Measurements from ENCODE around the gene UBA52.
"Not testable (repeated sequence)": the region's sequence is repeated elsewhere in the genome, so short reads cannot be mapped to it uniquely, and the experiment has no call there.

UBA52 gene

DNA sequence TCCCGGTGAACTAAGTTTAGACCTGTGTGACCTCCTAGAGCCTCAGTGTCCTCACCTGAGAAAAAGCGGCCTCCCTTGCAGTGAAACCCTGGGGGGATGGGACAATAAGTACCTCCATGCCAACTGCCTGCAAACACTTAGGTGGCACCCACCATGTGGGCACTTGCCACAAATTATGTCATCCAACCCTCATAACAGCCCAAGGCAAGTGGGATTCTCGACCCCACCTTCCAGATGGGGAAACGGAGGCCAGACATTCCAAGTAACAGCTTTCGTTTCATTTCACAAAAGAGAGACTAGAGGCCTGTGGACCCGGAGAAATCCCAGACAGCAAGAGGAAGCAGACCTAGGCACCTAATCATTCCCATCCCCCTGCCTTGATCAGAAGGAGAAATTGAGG is 23.8 kb downstream of the UBA52 start:
- Histone ChIP-seq H3K36me3 (ENCODE audit: control insufficient read depth, insufficient read depth, low read length, severe bottlenecking) (peaks cover 50% of the 10 kb centered on the region), H3K9me3 (ENCODE audit: control insufficient read depth, low read length) (no peaks in the 10 kb centered on the region), H3K4me1 (ENCODE audit: control insufficient read depth, insufficient read depth, low read length) (peaks cover 33% of the 10 kb centered on the region), H3K27me3 (replicated peaks; ENCODE audit: control insufficient read depth, insufficient read depth, low read length) (no peaks in the 10 kb centered on the region), H3K4me3 (ENCODE audit: low read length) (no peak overlapping the region), H3K9ac (ENCODE audit: low read length) (peak overlapping the region; percentile 44)
- no peak for DNase-seq (ENCODE audit: low read depth)

DNA sequence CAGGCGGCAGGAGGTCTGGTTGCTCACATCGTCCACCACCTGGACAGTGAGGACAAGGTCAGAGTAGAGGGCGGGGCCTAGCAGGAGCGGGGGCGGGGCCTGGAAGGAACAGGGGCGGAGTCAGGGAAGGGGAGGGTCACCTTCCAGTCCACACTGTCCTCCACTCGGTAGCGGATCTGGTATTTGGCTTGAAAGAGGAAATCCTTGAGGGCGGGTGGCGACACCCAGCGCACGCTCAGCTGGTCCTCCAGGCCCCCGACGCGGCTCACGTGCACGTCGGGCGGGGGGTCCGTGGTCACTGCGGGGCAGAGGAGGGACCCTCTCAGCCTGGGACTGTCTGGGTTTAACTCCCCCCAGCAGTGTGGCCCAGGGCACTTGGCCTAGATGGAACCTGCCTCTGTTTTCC is 25.1 kb downstream of the UBA52 start:
- Histone ChIP-seq H3K9me3 (ENCODE audit: control insufficient read depth, low read length) (no peaks in the 10 kb centered on the region), H3K9ac (ENCODE audit: low read length) (peak overlapping the region; percentile 34), H3K4me1 (ENCODE audit: control insufficient read depth, insufficient read depth, low read length) (peaks cover 29% of the 10 kb centered on the region), H3K4me3 (ENCODE audit: low read length) (no peak overlapping the region), H3K27me3 (replicated peaks; ENCODE audit: control insufficient read depth, insufficient read depth, low read length) (no peaks in the 10 kb centered on the region), H3K36me3 (ENCODE audit: control insufficient read depth, insufficient read depth, low read length, severe bottlenecking) (peaks cover 58% of the 10 kb centered on the region)
- no peak for DNase-seq (ENCODE audit: low read depth)

DNA sequence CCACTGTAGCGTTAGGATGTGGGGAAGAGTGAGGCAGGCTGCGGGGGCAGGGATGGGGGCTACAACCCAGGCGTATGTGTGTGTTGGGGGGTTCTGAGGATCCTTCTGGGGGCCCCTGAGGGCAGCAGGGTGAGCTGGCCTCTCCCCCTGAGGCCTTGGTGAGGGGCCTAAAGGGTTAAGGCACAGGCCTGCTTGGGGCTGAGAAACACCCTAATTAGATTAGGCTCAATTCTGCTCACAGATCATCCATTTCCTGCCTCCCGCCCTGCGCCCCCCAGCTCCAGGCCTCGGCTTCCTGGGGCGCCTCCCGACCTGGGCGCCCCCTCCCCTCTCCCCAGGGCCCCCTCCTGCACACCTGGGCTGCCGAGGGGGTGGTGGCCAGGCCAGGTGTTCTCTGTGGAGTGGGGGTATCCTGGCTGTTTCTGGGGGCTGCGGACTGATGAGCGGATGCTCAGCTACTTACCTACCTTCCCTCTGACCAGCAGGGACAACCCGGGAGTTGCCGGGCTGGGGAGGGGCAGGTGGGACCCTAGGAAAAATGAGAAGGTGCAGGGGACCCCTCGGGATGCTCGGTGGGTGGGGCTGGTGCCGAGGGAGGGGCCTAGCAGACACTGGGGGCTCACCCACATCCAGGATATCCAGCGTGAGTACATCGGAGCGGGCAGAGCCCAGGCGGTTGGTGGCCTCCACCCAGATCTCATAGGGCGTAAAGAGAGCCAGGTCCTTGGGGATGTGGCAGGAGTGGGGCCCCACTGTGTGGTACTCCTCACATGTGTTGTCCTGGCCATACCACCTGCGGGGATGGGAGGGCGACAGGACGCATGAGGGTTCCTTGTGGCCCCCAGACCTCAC is 26.4 kb downstream of the UBA52 start:
- H3K36me3 ChIP-seq (ENCODE audit: control insufficient read depth, insufficient read depth, low read length, severe bottlenecking): peaks cover 64% of the 10 kb centered on the region
- DNase-seq (ENCODE audit: low read depth): no peak
- no peak overlapping the region for H3K9ac ChIP-seq (ENCODE audit: low read length)
- no peaks in the 10 kb centered on the region for H3K27me3 ChIP-seq (replicated peaks; ENCODE audit: control insufficient read depth, insufficient read depth, low read length)
- H3K9me3 ChIP-seq (ENCODE audit: control insufficient read depth, low read length): no peaks in the 10 kb centered on the region
- no peak overlapping the region for H3K4me3 ChIP-seq (ENCODE audit: low read length)
- peaks cover 23% of the 10 kb centered on the region for H3K4me1 ChIP-seq (ENCODE audit: control insufficient read depth, insufficient read depth, low read length)

DNA sequence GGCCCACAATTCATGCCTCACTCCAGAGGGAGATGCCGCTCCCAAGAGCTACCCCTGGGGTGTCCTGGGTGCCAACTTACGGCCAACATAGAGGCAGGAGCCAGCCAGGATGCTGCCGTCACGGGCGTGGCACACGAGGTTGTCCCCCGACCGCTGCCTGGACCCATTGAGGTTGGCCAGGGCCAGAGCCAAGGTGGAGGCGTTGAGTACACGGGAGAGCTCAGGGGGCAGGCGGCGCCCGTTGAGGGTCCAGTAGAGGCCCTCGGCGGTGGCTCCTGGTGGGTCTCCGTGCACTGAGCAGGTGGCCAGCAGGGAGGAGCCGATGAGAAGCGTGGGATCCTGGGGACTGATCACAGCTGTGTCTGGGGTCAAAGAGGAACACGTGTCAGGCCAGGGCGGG is 27.8 kb downstream of the UBA52 start:
- Histone ChIP-seq H3K9me3 (ENCODE audit: control insufficient read depth, low read length) (no peaks in the 10 kb centered on the region), H3K4me1 (ENCODE audit: control insufficient read depth, insufficient read depth, low read length) (peaks cover 22% of the 10 kb centered on the region), H3K27me3 (replicated peaks; ENCODE audit: control insufficient read depth, insufficient read depth, low read length) (no peaks in the 10 kb centered on the region), H3K9ac (ENCODE audit: low read length) (no peak overlapping the region), H3K4me3 (ENCODE audit: low read length) (no peak overlapping the region), H3K36me3 (ENCODE audit: control insufficient read depth, insufficient read depth, low read length, severe bottlenecking) (peaks cover 57% of the 10 kb centered on the region)
- DNase-seq (ENCODE audit: low read depth): no peak

DNA sequence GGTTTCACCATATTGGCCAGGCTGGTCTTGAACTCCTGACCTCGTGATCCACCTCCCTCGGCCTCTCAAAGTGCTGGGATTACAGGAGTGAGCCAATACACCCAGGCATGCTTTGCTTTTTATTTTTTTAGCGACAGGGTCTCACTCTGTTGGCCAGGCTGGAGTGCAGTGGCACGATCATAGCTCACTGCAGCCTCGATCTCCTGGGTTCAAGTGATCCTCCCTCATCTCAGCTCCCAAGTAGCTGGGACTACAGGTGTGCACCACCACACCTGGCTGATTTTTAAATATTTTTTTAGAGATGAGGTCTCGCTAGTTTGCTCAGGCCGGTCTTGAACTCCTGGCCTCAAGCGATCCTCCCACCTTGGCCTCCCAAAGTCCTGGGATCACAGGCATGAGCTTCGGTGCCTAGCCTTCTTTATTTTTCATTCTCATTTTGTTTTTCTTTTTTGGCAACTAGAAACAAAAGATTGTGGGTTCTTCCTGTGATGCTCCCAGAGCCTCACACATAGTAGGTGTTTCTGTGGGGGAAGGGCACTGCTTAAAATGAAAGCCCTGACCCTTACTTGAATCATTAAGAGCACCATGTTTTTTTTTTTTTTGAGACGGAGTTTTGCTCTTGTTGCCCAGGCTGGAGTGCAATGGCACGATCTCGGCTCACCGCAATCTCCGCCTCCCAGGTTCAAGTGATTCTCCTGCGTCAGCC is 29.2 kb downstream of the UBA52 start:
- not testable (repeated sequence) for DNase-seq (ENCODE audit: low read depth); H3K4me3 ChIP-seq (ENCODE audit: low read length); H3K27me3 ChIP-seq (replicated peaks; ENCODE audit: control insufficient read depth, insufficient read depth, low read length); H3K9me3 ChIP-seq (ENCODE audit: control insufficient read depth, low read length); H3K9ac ChIP-seq (ENCODE audit: low read length)
- Histone ChIP-seq H3K36me3 (ENCODE audit: control insufficient read depth, insufficient read depth, low read length, severe bottlenecking) (peaks cover 53% of the 10 kb centered on the region), H3K4me1 (ENCODE audit: control insufficient read depth, insufficient read depth, low read length) (peaks cover 11% of the 10 kb centered on the region)

DNA sequence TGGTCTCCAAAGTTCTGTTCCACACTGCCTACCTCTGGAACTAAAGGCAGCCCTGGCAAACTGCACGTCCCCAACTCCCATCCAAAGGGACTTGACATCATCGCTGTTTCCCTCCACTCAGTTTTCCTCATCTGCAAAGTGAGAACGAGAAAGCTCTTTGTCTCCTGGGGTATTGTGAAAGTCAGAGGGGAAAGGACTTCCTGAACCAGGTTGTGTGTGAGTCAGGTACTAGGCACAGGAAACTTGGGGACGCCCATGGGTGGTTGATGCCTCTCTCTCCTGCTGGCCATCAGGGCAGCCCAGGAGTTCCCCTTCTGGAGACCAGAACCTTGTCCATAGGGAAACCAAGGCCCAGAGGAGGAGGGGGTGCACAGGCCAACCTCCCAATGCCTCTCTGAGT is 30.2 kb downstream of the UBA52 start:
- Histone ChIP-seq H3K4me1 (ENCODE audit: control insufficient read depth, insufficient read depth, low read length) (peaks cover 9% of the 10 kb centered on the region), H3K27me3 (replicated peaks; ENCODE audit: control insufficient read depth, insufficient read depth, low read length) (no peaks in the 10 kb centered on the region), H3K4me3 (ENCODE audit: low read length) (no peak overlapping the region), H3K9ac (ENCODE audit: low read length) (no peak overlapping the region), H3K9me3 (ENCODE audit: control insufficient read depth, low read length) (no peaks in the 10 kb centered on the region), H3K36me3 (ENCODE audit: control insufficient read depth, insufficient read depth, low read length, severe bottlenecking) (peaks cover 45% of the 10 kb centered on the region)
- no peak for DNase-seq (ENCODE audit: low read depth)

DNA sequence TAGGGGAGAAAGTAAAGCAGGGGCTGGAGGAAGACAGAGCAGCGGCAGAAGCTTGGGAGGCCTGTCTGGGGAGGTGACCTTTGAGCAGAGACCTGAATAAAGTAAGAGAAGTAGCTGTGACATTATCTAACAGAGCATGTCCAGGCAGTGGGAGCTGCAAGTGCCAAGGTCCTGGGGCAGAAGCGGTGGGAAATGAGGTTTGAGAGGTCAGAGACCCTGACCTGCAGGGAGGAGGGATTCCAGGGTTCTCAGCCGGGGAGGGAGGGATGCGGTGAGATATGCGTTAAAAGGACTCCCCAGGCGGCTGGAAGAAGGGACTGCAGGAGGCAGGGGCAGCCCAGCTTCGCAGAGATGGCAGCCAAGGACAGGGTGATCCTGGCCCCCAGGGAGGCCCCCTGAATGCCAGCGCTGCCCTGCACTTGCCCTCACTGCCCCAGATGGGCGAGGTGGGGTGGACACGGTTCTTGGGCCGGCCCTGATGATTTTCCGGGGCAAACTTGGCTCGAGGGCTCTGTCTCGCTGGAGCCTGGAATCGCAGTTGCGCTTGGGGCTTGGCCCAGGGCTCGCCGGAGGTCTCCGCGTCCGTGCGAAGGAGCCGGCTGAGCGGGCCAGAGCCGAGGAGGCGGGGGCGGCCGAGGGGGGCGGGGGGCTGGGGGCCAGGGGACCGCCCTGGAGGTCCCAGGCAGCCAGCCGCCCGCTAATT is 31.7 kb downstream of the UBA52 start:
- H3K9ac ChIP-seq (ENCODE audit: low read length): peak overlapping the region; percentile 92

DNA sequence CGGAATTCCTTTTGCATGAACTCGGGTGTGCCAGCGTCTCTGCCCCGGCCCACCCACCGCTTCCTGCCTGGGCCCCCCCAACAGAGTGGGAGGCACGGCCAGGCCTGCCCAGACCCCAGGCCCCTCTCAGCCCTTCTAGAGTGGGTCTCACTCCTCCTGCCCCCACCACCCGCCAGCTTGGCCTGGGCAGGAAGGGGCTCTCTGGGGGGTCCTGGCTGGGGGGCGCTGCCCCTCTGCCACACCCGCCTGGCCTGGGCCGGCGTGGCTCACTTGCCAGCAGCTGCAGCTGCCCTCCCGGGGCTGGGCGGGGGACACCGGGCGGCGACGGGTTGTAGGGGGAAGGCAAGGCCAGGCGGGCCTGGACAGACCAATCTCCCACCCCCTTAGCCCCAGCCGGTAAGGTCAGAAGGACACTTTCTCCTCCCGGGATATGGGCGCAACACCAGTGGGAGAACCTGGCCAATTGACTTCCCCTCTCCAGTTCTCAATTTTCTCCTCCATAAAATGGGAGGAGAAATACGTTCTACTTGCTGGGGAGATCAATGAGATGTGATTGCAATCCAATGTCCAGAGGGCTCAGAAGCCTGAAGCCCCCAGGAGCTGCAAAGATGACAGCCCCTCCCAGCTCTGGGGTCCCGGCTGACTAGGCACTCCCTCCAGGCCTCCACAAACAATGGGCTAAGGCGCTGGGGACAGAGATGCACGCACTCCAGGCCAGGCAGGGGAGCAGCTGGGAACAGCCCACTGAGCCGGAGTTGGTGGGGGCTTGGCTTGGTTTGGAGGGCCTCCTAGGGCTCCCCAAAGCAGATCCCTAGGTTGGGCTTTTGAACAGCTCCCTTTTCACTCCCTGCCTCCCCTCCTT is 32.5 kb downstream of the UBA52 start:
- H3K4me1 ChIP-seq (ENCODE audit: control insufficient read depth, insufficient read depth, low read length): peaks cover 16% of the 10 kb centered on the region
- H3K9me3 ChIP-seq (ENCODE audit: control insufficient read depth, low read length): no peaks in the 10 kb centered on the region
- H3K36me3 ChIP-seq (ENCODE audit: control insufficient read depth, insufficient read depth, low read length, severe bottlenecking): peaks cover 26% of the 10 kb centered on the region
- H3K4me3 ChIP-seq (ENCODE audit: low read length): peak overlapping the region; percentile 88
- H3K27me3 ChIP-seq (replicated peaks; ENCODE audit: control insufficient read depth, insufficient read depth, low read length): no peaks in the 10 kb centered on the region
- no peak for DNase-seq (ENCODE audit: low read depth)
- H3K9ac ChIP-seq (ENCODE audit: low read length): peak overlapping the region; percentile 92

More for the DNA sequence above, 31.7 kb downstream of the UBA52 start:
- Histone ChIP-seq H3K4me1 (ENCODE audit: control insufficient read depth, insufficient read depth, low read length) (peaks cover 16% of the 10 kb centered on the region), H3K27me3 (replicated peaks; ENCODE audit: control insufficient read depth, insufficient read depth, low read length) (no peaks in the 10 kb centered on the region), H3K9me3 (ENCODE audit: control insufficient read depth, low read length) (no peaks in the 10 kb centered on the region), H3K4me3 (ENCODE audit: low read length) (peak overlapping the region; percentile 74), H3K36me3 (ENCODE audit: control insufficient read depth, insufficient read depth, low read length, severe bottlenecking) (peaks cover 34% of the 10 kb centered on the region)
- DNase-seq (ENCODE audit: low read depth): peak; percentile 22

DNA sequence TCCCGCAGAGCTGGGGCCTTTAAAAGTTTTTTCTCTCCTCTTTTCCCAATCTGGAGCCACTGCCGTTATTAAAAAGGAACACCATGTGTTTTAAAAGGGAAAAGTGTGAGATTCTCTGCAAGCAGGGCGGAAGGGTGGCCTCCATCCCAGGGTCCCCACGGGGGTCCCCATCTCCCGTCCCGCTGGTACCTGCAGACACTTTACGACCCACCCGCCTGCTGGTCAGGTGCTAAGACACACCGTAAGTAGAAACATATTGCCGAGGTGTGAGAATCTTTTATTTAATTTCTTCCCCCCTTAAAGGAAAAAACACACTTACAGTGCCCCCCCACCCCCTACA is 33.1 kb downstream of the UBA52 start:
- Histone ChIP-seq H3K9ac (ENCODE audit: low read length) (peak overlapping the region; percentile 92), H3K9me3 (ENCODE audit: control insufficient read depth, low read length) (no peaks in the 10 kb centered on the region), H3K27me3 (replicated peaks; ENCODE audit: control insufficient read depth, insufficient read depth, low read length) (no peaks in the 10 kb centered on the region), H3K4me3 (ENCODE audit: low read length) (peak overlapping the region; percentile 88), H3K4me1 (ENCODE audit: control insufficient read depth, insufficient read depth, low read length) (peaks cover 16% of the 10 kb centered on the region), H3K36me3 (ENCODE audit: control insufficient read depth, insufficient read depth, low read length, severe bottlenecking) (peaks cover 20% of the 10 kb centered on the region)
- DNase-seq (ENCODE audit: low read depth): no peak

DNA sequence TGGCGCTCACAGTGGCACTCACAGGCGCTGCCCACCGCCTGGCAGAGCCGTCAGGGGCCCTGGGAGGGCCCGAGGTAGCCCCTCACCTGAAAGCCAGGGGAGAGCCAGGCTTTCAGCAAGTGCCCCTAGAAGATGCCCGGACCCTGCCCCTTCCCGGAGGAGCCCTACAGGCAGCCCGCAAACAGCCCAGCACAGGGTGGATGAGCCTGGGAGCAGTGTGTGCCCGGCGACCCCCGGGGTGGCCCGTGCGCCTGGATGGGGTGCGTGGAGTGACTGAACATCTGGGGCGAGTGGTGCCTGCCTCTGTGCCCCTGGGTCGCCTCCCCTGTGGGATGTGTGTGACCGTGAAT is 33.5 kb downstream of the UBA52 start:
- Histone ChIP-seq H3K4me3 (ENCODE audit: low read length) (peak overlapping the region; percentile 88), H3K4me1 (ENCODE audit: control insufficient read depth, insufficient read depth, low read length) (peaks cover 19% of the 10 kb centered on the region), H3K9me3 (ENCODE audit: control insufficient read depth, low read length) (no peaks in the 10 kb centered on the region), H3K9ac (ENCODE audit: low read length) (peak overlapping the region; percentile 92), H3K36me3 (ENCODE audit: control insufficient read depth, insufficient read depth, low read length, severe bottlenecking) (peaks cover 19% of the 10 kb centered on the region), H3K27me3 (replicated peaks; ENCODE audit: control insufficient read depth, insufficient read depth, low read length) (no peaks in the 10 kb centered on the region)
- DNase-seq (ENCODE audit: low read depth): no peak
